ENCODE data around the gene HNRNPK. TPM values are rescaled to one million over a fixed set of nuclear protein-coding genes. Genes with fewer than 3 reads are reported as not detected.

Gene HNRNPK
- total and polyA plus RNA-seq, 2 of the 13 experiments (the other 11 are each of a cell fraction or from before 2014, with no cell fraction given), result 321 to 712 TPM

DNA sequence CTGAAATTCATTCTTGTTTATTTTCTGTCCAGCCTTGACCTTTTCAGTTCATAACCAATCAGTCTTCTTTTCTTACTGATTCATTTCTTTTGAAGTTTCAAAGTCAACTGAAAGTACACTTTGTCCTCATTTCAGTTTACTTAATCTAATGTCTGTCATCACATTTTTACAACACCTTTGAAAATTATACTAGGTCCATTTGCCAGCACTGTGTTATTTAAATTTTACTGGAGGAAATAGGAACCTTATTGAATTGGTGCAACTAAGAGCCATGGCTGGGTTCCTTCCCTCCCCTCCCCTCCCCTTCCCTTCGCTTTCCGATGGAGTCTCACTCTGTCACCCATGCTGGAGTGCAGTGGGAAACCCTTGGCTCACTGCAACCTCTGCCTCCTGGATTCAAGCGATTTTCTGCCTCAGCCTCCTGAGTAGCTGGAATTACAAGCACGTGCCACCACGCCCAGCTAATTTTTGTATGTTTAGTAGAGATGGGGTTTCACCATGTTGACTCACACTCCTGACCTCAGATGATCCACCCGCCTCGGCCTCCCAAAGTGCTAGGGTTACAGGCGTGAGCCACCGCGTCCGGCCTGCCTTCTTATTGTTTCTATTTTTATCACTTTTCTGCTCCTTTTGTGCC lies 6.9 kb upstream of the HNRNPK start (continued):
- TF ChIP-seq, protein P1, sequence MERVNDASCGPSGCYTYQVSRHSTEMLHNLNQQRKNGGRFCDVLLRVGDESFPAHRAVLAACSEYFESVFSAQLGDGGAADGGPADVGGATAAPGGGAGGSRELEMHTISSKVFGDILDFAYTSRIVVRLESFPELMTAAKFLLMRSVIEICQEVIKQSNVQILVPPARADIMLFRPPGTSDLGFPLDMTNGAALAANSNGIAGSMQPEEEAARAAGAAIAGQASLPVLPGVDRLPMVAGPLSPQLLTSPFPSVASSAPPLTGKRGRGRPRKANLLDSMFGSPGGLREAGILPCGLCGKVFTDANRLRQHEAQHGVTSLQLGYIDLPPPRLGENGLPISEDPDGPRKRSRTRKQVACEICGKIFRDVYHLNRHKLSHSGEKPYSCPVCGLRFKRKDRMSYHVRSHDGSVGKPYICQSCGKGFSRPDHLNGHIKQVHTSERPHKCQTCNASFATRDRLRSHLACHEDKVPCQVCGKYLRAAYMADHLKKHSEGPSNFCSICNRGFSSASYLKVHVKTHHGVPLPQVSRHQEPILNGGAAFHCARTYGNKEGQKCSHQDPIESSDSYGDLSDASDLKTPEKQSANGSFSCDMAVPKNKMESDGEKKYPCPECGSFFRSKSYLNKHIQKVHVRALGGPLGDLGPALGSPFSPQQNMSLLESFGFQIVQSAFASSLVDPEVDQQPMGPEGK (CRISPR knock-in tag; IDR thresholded peaks at IDR 0.05), result peak; percentile 28; the same call in 1 of the 2 replicates
- TF ChIP-seq ZBTB7B (CRISPR knock-in tag; IDR thresholded peaks at IDR 0.05) (0 out of 2 replicates have a peak, but pooled peaks have one; percentile 59), ZC3H13 (CRISPR knock-in tag; IDR thresholded peaks at IDR 0.05) (0 out of 2 replicates have a peak, but pooled peaks have one; percentile 30), PPARG (CRISPR knock-in tag; conservative IDR thresholded peaks at IDR 0.05) (peak; percentile 80), ZNF12 (CRISPR knock-in tag; IDR thresholded peaks at IDR 0.05) (0 out of 2 replicates have a peak, but pooled peaks have one; percentile 37), ZFP36L2 (CRISPR knock-in tag; IDR thresholded peaks at IDR 0.05) (no peak), NR2C2 (CRISPR knock-in tag; IDR thresholded peaks at IDR 0.05; ENCODE audit: borderline replicate concordance) (peak; percentile 54; the same call in 1 of the 2 replicates), ZNF543 (CRISPR knock-in tag; IDR thresholded peaks at IDR 0.05) (no peak; the same call in 1 of the 2 replicates), LCORL (IDR thresholded peaks at IDR 0.05) (peak; percentile 74; the same call in 1 of the 2 replicates), LCORL (CRISPR knock-in tag; IDR thresholded peaks at IDR 0.05) (peak; percentile 70; the same call in 1 of the 2 replicates), PHF21A (CRISPR knock-in tag; IDR thresholded peaks at IDR 0.05) (peak; percentile 50; the same call in 1 of the 2 replicates), RARA (CRISPR knock-in tag; IDR thresholded peaks at IDR 0.05) (peak; percentile 73), NCOA2 (CRISPR knock-in tag; IDR thresholded peaks at IDR 0.05) (peak; percentile 73; the same call in 1 of the 2 replicates), NR2F1 (CRISPR knock-in tag; IDR thresholded peaks at IDR 0.05) (peak; percentile 68 to 87), ZNF44 (CRISPR knock-in tag; IDR thresholded peaks at IDR 0.05) (no peak), GFI1 (CRISPR knock-in tag; IDR thresholded peaks at IDR 0.05; ENCODE audit: borderline replicate concordance) (peak; percentile 78)
- TF ChIP-seq, protein P2, sequence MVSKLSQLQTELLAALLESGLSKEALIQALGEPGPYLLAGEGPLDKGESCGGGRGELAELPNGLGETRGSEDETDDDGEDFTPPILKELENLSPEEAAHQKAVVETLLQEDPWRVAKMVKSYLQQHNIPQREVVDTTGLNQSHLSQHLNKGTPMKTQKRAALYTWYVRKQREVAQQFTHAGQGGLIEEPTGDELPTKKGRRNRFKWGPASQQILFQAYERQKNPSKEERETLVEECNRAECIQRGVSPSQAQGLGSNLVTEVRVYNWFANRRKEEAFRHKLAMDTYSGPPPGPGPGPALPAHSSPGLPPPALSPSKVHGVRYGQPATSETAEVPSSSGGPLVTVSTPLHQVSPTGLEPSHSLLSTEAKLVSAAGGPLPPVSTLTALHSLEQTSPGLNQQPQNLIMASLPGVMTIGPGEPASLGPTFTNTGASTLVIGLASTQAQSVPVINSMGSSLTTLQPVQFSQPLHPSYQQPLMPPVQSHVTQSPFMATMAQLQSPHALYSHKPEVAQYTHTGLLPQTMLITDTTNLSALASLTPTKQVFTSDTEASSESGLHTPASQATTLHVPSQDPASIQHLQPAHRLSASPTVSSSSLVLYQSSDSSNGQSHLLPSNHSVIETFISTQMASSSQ (IDR thresholded peaks at IDR 0.05; ENCODE audit: low read depth), result no peak
- TF ChIP-seq, protein P2 (CRISPR knock-in tag; IDR thresholded peaks at IDR 0.05; ENCODE audit: borderline replicate concordance), result peak; percentile 18; the same call in 1 of the 2 replicates
- TF ChIP-seq, protein P3, sequence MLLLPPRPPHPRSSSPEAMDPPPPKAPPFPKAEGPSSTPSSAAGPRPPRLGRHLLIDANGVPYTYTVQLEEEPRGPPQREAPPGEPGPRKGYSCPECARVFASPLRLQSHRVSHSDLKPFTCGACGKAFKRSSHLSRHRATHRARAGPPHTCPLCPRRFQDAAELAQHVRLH (CRISPR knock-in tag; IDR thresholded peaks at IDR 0.05; ENCODE audit: borderline replicate concordance, low read depth), result peak; percentile 67; the same call in 1 of the 2 replicates
- TF ChIP-seq, protein P4, sequence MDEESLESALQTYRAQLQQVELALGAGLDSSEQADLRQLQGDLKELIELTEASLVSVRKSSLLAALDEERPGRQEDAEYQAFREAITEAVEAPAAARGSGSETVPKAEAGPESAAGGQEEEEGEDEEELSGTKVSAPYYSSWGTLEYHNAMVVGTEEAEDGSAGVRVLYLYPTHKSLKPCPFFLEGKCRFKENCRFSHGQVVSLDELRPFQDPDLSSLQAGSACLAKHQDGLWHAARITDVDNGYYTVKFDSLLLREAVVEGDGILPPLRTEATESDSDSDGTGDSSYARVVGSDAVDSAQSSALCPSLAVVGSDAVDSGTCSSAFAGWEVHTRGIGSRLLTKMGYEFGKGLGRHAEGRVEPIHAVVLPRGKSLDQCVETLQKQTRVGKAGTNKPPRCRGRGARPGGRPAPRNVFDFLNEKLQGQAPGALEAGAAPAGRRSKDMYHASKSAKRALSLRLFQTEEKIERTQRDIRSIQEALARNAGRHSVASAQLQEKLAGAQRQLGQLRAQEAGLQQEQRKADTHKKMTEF (CRISPR knock-in tag; IDR thresholded peaks at IDR 0.05), result peak; percentile 71; the same call in 1 of the 2 replicates

All from HepG2 (cell line).